ENCODE results near the gene ATN1.
"Not testable (repeated sequence)": the region's sequence is repeated elsewhere in the genome, so short reads cannot be mapped to it uniquely, and the experiment has no call there.

ATN1 gene

DNA sequence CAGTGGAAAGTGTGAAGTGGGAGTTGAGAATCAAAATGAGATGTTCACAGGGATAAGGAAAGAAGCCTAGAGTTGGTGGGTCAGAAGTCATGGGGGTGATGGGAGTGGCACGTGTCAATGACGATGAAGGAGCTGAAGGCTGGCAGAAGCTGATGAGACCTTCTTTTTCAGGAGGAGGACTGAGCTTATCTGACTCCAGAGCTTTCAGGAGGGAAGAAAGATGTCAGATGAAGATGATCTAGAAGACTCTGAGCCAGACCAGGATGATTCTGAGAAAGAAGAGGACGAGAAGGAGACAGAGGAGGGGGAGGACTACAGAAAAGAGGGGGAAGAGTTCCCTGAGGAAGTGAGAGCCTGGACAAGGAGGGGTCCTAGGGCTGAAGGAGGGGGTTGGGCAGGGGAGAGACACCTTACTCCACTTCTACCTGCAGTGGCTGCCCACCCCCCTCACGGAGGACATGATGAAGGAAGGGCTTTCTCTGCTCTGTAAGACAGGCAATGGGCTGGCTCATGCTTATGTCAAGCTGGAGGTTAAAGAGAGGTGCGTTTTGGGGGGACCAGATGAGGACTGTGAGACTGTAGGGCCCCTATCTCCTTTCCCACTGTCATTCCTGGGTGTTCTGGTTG is 22.2 kb upstream of the ATN1 start:
- no peak for DNase-seq (ENCODE audit: low spot score)

DNA sequence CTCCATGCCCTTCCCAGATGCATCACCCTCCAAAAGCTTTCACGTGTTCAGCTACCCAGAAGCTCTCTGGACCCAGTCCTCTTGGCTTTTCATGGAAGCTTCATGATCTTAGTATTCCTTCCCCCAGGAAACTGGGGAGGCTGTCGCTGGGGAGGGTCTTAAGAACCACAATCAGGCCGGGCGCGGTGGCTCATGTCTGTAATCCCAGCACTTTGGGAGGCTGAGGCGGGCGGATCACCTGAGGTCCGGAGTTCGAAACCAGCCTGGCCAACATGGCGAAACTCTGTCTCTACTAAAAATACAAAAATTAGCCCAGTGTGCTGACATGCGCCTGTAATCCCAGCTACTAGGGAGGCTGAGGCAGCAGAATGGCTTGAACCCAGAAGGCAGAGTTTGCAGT is 19.6 kb upstream of the ATN1 start:
- DNase-seq (ENCODE audit: low spot score): not testable (repeated sequence)

GRCh38 chr12:6909421-6910145 is 18.2 kb upstream of the ATN1 start:
- no peak for DNase-seq (ENCODE audit: low spot score)

GRCh38 chr12:6912164-6912935 is 15.4 kb upstream of the ATN1 start:
- DNase-seq (ENCODE audit: low spot score): no peak

DNA sequence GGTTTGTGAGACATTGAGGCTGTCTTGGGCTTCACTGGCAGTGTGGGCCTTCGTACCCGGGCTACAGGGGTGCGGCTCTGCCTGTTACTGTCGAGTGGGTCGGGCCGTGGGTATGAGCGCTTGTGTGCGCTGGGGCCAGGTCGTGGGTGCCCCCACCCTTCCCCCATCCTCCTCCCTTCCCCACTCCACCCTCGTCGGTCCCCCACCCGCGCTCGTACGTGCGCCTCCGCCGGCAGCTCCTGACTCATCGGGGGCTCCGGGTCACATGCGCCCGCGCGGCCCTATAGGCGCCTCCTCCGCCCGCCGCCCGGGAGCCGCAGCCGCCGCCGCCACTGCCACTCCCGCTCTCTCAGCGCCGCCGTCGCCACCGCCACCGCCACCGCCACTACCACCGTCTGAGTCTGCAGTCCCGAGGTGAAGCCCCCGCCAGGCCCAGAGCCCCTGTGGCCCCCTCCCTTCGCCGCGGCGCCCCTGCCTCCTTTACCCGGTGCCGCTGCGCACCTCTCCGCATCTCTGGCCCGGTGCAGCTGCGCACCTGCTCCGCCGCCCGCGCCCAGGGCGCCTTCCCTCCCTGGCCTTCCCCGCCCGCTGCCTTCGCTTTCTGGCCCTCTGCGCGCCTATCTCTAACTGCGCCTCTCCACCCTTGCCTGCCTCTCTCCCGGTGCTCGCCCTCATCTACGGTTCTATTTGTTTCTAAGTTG is 13.4 kb upstream of the ATN1 start, which contains the start of gene ENO2:
Gene ENO2 (plus strand): TSS at position 335 of the 701 bp plus-strand sequence. CDS start 1,253 bp downstream, outside the sequence.
- DNase-seq (ENCODE audit: low spot score): no peak

DNA sequence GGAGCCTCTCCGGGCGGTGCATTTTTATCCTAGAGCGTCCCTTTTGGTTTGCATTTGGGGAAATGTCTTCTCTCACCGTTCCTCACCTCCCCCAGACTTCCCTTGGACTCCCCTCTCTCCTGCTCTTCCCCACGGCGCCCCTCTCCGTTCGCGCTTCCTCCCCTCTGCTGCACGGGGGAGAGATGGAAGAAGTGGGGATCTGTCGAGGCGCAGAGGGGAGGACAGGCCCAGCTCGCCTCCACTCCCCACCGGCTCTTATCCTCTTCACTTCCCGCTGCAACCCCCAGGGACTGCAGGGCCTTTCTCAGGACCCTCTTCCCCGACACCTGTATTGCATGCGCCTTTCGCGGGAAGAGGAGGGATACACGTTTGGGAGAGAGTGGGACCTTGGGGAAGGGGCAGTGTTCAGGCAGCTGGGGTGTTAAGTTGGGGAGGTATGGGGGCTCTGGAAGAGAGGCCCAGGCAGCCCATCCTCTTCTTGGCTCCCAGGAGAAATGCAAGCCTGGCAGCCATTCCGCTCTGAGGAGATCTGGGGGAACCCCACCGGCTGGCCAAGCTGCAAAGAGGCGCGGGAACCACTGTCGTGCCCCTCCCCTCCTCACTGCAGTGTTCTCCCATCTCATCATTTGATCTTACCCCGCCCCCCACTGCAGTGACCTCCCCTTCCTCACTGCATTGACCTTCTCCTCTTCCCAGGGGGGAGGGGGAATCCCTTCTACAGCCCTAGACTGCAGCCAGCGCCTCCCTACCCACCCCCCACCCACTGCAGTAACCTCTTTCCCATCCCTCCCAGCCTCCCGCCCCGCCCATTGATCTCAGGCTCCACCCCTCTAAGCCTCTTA is 12.6 kb upstream of the ATN1 start:
- no peak for DNase-seq (ENCODE audit: low spot score)

DNA sequence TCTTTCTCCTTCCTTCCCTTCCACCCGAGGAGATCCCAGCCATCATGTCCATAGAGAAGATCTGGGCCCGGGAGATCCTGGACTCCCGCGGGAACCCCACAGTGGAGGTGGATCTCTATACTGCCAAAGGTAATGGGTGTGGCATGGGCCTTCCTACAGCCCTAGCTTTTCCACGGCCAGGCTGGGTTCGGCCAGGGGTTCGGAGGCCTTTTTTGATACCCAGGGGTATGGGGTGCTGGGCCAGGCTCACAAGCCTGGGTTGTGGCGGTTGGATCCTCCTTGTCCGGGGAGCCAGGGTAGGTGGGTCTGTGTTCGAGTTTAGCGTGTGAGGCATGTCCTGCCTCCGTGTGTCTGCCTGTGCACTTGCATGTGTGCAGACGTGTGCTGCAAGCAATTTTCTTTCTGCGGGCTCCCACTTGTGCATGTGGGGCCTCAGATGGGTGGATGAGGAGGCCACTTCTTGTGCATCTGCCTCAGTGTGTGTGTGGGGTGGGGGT is 11.9 kb upstream of the ATN1 start:
- no peak for DNase-seq (ENCODE audit: low spot score)

GRCh38 chr12:6916426-6917200 is 11.1 kb upstream of the ATN1 start:
- DNase-seq (ENCODE audit: low spot score): no peak

DNA sequence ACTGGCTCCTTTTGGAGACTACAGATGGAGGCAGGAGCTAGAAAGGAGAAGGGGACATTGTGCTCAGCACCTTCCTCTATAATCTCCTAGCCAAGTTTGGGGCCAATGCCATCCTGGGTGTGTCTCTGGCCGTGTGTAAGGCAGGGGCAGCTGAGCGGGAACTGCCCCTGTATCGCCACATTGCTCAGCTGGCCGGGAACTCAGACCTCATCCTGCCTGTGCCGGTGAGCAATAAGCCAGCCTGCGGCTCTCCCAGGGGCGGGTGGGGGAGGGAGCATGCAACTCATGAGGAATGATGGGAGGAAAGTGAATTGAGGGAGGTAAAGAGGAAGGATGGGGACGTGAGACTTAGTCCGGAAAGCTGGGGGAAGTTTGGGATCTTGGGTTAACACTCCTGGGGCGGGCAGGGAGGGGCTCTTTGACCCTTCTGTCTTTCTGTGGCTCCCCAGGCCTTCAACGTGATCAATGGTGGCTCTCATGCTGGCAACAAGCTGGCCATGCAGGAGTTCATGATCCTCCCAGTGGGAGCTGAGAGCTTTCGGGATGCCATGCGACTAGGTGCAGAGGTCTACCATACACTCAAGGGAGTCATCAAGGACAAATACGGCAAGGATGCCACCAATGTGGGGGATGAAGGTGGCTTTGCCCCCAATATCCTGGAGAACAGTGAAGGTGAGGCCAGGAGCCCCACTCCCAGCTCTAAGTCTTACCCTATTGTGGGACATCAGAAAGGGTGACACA is 10.1 kb upstream of the ATN1 start:
- DNase-seq (ENCODE audit: low spot score): no peak

DNA sequence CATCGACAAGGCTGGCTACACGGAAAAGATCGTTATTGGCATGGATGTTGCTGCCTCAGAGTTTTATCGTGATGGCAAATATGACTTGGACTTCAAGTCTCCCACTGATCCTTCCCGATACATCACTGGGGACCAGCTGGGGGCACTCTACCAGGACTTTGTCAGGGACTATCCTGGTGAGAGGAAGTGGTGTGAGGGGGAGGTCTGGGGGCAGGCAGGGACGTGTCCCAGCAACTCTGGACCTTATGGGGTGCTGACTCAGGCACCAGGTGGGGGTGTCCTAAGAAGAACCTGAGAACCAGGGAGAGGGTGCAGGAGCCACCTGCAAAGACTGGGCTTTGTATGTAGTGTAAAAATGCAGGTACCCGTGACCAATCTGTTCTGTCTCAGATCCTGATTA is 8.2 kb upstream of the ATN1 start:
- no peak for DNase-seq (ENCODE audit: low spot score)

GRCh38 chr12:6921539-6921938 is 6.2 kb upstream of the ATN1 start:
- no peak for DNase-seq (ENCODE audit: low spot score)

GRCh38 chr12:6921996-6922946 is 5.5 kb upstream of the ATN1 start:
- no peak for DNase-seq (ENCODE audit: low spot score)

GRCh38 chr12:6923003-6923732 is 4.6 kb upstream of the ATN1 start:
- no peak for DNase-seq (ENCODE audit: low spot score)

GRCh38 chr12:6923851-6924250 is 3.9 kb upstream of the ATN1 start:
- no peak for DNase-seq (ENCODE audit: low spot score)

DNA sequence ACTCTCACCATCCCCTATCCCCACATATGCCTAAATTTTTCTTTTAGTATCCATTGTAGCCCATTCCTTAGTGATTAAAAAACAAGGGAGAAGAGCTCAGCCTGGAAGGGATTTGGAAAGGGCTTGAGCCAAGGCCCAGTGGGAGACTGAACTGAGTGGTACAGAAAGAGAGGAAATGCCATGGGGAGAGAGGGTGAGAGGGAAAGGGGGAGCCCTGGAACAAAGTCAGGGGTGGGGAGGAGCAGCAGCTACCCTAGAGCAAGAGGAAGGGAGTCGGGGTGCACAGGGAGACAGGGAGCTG is 2.6 kb upstream of the ATN1 start:
- no peak for DNase-seq (ENCODE audit: low spot score)

- peak; percentile 71 for DNase-seq (ENCODE audit: low spot score)
These were observed 2.0 kb upstream of the ATN1 start for GRCh38 chr12:6925540-6926279.

GRCh38 chr12:6928022-6928702 is 403 bp downstream of the ATN1 start:
- DNase-seq (ENCODE audit: low spot score): no peak

Data from pons (tissue), 1 donor.